Stimulated activated naive B cell treated with anti-CD40 and anti-IgM and Interleukin-4, amounts not matched to agents 10 μg/mL and 1 μg/mL and 100 μg/mL, for 72 hours (primary cell): ENCODE results near the gene FCHSD2.

Experiments used
- ATAC-seq, 2 donors: fragments of 150-1000 bp; cut with Tn5 transposase; replicated peaks; 2 replicates each; pipeline ENCODE4 v1.10.0; 2021; ENCODE audit warnings: moderate library complexity in 1 of 2
- DNase-seq: peaks from one replicate; pipeline ENCODE4 v3.0.0; 2021
- H3K27ac Mint-ChIP-seq: one replicate; pipeline ENCODE4 v1.8.0; 2022; ENCODE audit warnings: mild to moderate bottlenecking, mixed read lengths
- H3K27me3 Mint-ChIP-seq, 2 donors: one replicate each; pipeline ENCODE4 v1.8.0; 2022; ENCODE audit warnings: mixed read lengths in 2 of 2
- H3K36me3 Mint-ChIP-seq, 2 donors: one replicate each; pipeline ENCODE4 v1.8.0; 2022; ENCODE audit warnings: mixed read lengths in 2 of 2, mild to moderate bottlenecking in 1 of 2
- H3K4me1 Mint-ChIP-seq, 2 donors: one replicate each; pipeline ENCODE4 v1.8.0; 2022; ENCODE audit warnings: mixed read lengths in 2 of 2, mild to moderate bottlenecking in 1 of 2
- H3K4me3 Mint-ChIP-seq, 2 donors: one replicate each; pipeline ENCODE4 v1.8.0; 2022; ENCODE audit warnings: mild to moderate bottlenecking in 2 of 2, mixed read lengths in 2 of 2, moderate library complexity in 1 of 2
- H3K9me3 Mint-ChIP-seq, 2 donors: one replicate each; pipeline ENCODE4 v1.8.0; 2022; ENCODE audit warnings: mixed read lengths in 2 of 2, mild to moderate bottlenecking in 1 of 2

Gene FCHSD2

DNA sequence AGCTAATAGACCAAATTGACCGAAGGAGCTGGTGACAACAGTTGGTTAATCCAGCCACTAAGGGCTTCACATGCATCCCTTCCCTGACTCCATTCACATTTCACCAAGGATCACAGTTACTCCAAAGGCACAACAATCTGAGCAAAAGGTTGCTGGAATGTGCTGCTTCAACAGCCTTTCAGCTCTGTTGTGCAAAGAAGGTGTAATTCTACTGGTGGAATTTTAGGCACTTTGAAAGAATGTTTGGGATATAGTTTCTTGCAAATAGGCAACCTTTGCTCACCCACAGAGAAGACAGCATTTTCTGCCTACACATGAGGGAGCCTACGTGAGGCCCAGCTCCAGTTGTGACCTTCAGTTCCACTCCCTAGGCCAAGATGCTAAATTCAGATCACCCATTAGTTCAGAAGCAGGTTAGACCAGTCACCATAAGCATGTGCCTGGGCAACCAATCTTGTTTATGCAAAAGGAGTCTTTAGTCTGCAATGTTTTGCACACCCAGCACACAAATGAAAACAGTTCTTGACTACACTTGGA lies 21.6 kb upstream of the FCHSD2 start:
- Mint-ChIP-seq H3K36me3 (peaks cover 27 to 38% of the 10 kb centered on the region in 2 donors), H3K9me3 (peaks cover 2 to 4% of the 10 kb centered on the region in 2 donors), H3K27me3 (no peaks in the 10 kb centered on the region), H3K4me3 (no peak overlapping the region), H3K27ac (no peak overlapping the region), H3K4me1 (peaks cover 60 to 87% of the 10 kb centered on the region in 2 donors)
- DNase-seq: no peak
- ATAC-seq: no peak

GRCh38 chr11:73162196-73162740 lies 20.1 kb upstream of the FCHSD2 start:
- ATAC-seq (peak; percentile 12 to 24), DNase-seq (no peak)
- Mint-ChIP-seq H3K9me3 (peaks cover 2 to 4% of the 10 kb centered on the region in 2 donors), H3K4me3 (peak overlapping the region; percentile 26 to 47), H3K27me3 (no peaks in the 10 kb centered on the region), H3K36me3 (peaks cover 21 to 29% of the 10 kb centered on the region in 2 donors), H3K4me1 (peaks cover 63 to 89% of the 10 kb centered on the region in 2 donors), H3K27ac (peak overlapping the region; percentile 90)

- H3K9me3 Mint-ChIP-seq: peaks cover 2 to 4% of the 10 kb centered on the region in 2 donors
- ATAC-seq (no peak), DNase-seq (no peak)
- H3K27me3 Mint-ChIP-seq: no peaks in the 10 kb centered on the region
- H3K4me1 Mint-ChIP-seq: peaks cover 69 to 93% of the 10 kb centered on the region in 2 donors
- peak overlapping the region; percentile 39 for H3K27ac Mint-ChIP-seq
- peak overlapping the region; percentile 9 to 66 for H3K4me3 Mint-ChIP-seq
- H3K36me3 Mint-ChIP-seq: peaks cover 21 to 28% of the 10 kb centered on the region in 2 donors
Observed at GRCh38 chr11:73160005-73160760, 18.1 kb upstream of the FCHSD2 start.

- Mint-ChIP-seq H3K27me3 (no peaks in the 10 kb centered on the region), H3K4me3 (peak overlapping the region; percentile 9 to 66), H3K36me3 (peaks cover 21 to 24% of the 10 kb centered on the region in 2 donors), H3K9me3 (peaks cover 2 to 4% of the 10 kb centered on the region in 2 donors), H3K4me1 (peaks cover 67 to 93% of the 10 kb centered on the region in 2 donors), H3K27ac (peak overlapping the region; percentile 39)
- ATAC-seq (no peak), DNase-seq (no peak)
Observed at GRCh38 chr11:73159297-73159696, 17.2 kb upstream of the FCHSD2 start.

GRCh38 chr11:73158356-73159051 lies 16.4 kb upstream of the FCHSD2 start:
- peaks cover 2 to 4% of the 10 kb centered on the region in 2 donors for H3K9me3 Mint-ChIP-seq
- H3K4me3 Mint-ChIP-seq: peak overlapping the region; percentile 85 to 86
- H3K27me3 Mint-ChIP-seq: no peaks in the 10 kb centered on the region
- ATAC-seq (no peak), DNase-seq (no peak)
- H3K4me1 Mint-ChIP-seq: peaks cover 66 to 93% of the 10 kb centered on the region in 2 donors
- H3K36me3 Mint-ChIP-seq: peaks cover 19 to 20% of the 10 kb centered on the region in 2 donors
- H3K27ac Mint-ChIP-seq: peak overlapping the region; percentile 39

- Mint-ChIP-seq H3K9me3 (no peaks in the 10 kb centered on the region), H3K36me3 (peaks cover 10 to 13% of the 10 kb centered on the region in 2 donors), H3K4me3 (peak overlapping the region; percentile 85 to 86), H3K27me3 (no peaks in the 10 kb centered on the region), H3K27ac (peak overlapping the region; percentile 39), H3K4me1 (peaks cover 68 to 93% of the 10 kb centered on the region in 2 donors)
- DNase-seq: peak; percentile 71
- peak; percentile 68 to 69 for ATAC-seq
Observed at GRCh38 chr11:73157101-73158010, 15.2 kb upstream of the FCHSD2 start.

GRCh38 chr11:73156686-73157085 lies 14.6 kb upstream of the FCHSD2 start:
- no peak for DNase-seq
- ATAC-seq: no peak
- peak overlapping the region in 1 of 2 donors; percentile 1 for H3K4me3 Mint-ChIP-seq
- H3K27ac Mint-ChIP-seq: peak overlapping the region; percentile 78
- H3K4me1 Mint-ChIP-seq: peaks cover 69 to 94% of the 10 kb centered on the region in 2 donors
- H3K36me3 Mint-ChIP-seq: peaks cover 11% of the 10 kb centered on the region in 2 donors
- no peaks in the 10 kb centered on the region for H3K27me3 Mint-ChIP-seq
- no peaks in the 10 kb centered on the region for H3K9me3 Mint-ChIP-seq

GRCh38 chr11:73156114-73156513 lies 14.0 kb upstream of the FCHSD2 start:
- Mint-ChIP-seq H3K27me3 (no peaks in the 10 kb centered on the region), H3K27ac (peak overlapping the region; percentile 78), H3K36me3 (peaks cover 11% of the 10 kb centered on the region in 2 donors), H3K4me3 (peak overlapping the region in 1 of 2 donors; percentile 7), H3K4me1 (peaks cover 74 to 96% of the 10 kb centered on the region in 2 donors), H3K9me3 (no peaks in the 10 kb centered on the region)
- DNase-seq (no peak), ATAC-seq (no peak)

- peak overlapping the region; percentile 88 for H3K27ac Mint-ChIP-seq
- H3K4me1 Mint-ChIP-seq: peaks cover 78 to 98% of the 10 kb centered on the region in 2 donors
- H3K36me3 Mint-ChIP-seq: peaks cover 7 to 13% of the 10 kb centered on the region in 2 donors
- H3K4me3 Mint-ChIP-seq: peak overlapping the region in 1 of 2 donors; percentile 28
- H3K9me3 Mint-ChIP-seq: no peaks in the 10 kb centered on the region
- ATAC-seq (no peak), DNase-seq (no peak)
- H3K27me3 Mint-ChIP-seq: no peaks in the 10 kb centered on the region
Observed at GRCh38 chr11:73155102-73155501, 13.0 kb upstream of the FCHSD2 start.

DNA sequence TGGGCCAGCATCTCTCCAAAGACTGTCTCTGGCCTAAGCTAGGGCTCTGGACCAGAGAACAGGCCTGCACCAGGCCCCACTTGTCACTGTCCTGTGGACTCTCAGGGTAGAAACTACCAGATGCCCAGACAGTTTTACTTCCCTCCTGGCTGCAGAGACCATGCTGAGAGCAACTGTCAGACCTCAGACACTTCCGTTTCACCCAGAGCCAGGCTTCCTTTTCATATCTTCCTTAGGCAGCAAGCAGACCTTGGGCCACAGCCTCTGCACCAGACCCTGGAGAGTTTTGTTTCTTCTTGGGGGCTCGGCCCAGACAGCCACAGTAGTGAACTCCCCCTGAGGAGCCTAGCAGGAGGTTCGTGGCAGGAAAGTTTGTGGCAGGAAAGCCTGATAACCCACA lies 12.1 kb upstream of the FCHSD2 start:
- Mint-ChIP-seq H3K36me3 (peaks cover 2 to 15% of the 10 kb centered on the region in 2 donors), H3K4me1 (peaks cover 78 to 98% of the 10 kb centered on the region in 2 donors), H3K27me3 (no peaks in the 10 kb centered on the region), H3K9me3 (no peaks in the 10 kb centered on the region), H3K4me3 (peak overlapping the region in 1 of 2 donors; percentile 60), H3K27ac (peak overlapping the region; percentile 75)
- DNase-seq: peak; percentile 53
- ATAC-seq: peak; percentile 33 to 38

DNA sequence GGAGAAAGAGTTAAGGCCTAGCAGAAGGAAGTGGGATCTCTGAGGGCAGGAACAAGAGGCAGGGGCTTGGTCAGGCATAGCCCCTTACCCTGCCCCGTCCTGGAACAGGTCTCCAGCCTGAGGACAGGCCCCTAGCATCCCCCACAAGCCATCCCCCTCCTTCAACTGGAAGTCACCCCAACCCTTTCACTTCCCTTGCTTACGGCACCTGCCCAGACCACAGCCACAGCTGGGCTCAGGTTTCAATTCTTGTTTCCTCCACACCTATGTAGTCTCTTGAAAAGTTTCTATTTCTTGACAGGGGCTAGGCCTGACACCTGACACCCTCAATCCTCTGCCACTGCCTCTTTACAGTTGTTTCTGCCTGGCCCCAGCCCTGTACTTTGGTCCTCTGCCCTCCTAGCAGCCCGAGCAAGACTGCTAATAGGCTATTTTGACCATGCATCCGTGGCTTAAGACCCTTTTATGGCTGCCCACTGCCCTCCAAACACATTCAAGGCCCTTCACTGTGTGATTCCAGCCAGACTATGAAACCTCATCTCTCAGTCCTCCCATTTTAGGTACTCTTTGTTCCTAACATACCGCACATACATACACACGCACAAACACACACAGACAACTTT lies 10.9 kb upstream of the FCHSD2 start:
- peak overlapping the region; percentile 14 to 25 for H3K4me3 Mint-ChIP-seq
- H3K27me3 Mint-ChIP-seq: no peaks in the 10 kb centered on the region
- peaks cover 80 to 98% of the 10 kb centered on the region in 2 donors for H3K4me1 Mint-ChIP-seq
- peak; percentile 88 for DNase-seq
- no peaks in the 10 kb centered on the region for H3K9me3 Mint-ChIP-seq
- H3K27ac Mint-ChIP-seq: peak overlapping the region; percentile 75
- peaks cover 2 to 15% of the 10 kb centered on the region in 2 donors for H3K36me3 Mint-ChIP-seq
- peak; percentile 80 to 82 for ATAC-seq

DNA sequence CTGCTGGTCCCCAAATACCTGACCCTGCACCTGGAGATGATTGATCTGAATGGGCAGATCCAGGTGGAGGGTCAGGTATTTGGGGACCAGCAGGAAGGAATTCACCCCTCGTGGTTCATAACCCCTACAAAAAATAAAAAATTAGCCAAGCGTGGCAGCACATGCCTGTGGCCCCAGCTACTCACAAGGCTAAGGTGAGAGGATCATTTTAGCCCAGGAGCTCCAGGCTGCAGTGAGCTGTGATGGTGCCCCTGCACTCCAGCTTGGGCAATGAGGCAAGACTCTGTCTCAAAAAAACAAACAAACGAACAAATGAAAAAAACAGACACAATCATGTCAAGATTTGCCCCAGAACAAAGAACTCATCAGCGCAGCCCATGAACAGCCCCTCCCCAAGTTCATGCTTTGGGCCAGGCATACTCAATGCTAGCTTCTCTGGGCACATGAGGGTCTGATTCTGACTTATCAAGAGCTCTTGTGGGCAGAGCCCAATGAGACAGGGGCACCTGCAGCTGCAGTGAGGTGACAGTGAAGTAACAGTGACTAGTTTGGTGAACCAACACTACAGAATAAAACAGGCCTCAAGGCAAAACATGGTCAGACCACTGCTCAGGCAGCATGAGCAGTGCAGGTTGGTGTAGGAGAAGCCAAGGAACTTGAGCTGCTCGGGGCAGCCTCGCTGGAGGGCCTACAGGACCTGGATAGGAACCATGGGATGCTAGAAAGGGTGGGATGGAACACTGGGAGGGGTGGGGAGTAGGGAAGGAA lies 10.2 kb upstream of the FCHSD2 start:
- peak; percentile 45 for DNase-seq
- H3K27me3 Mint-ChIP-seq: no peaks in the 10 kb centered on the region
- H3K9me3 Mint-ChIP-seq: no peaks in the 10 kb centered on the region
- peaks cover 84 to 98% of the 10 kb centered on the region in 2 donors for H3K4me1 Mint-ChIP-seq
- peak; percentile 53 to 58 for ATAC-seq
- H3K36me3 Mint-ChIP-seq: peaks cover 2 to 15% of the 10 kb centered on the region in 2 donors
- peak overlapping the region; percentile 75 for H3K27ac Mint-ChIP-seq
- H3K4me3 Mint-ChIP-seq: peak overlapping the region; percentile 14 to 18
